Naive thymus-derived CD8-positive, alpha-beta T cell (primary cell): ENCODE measurements around the gene IGF2. TPM values are rescaled to one million over a fixed set of nuclear protein-coding genes. Genes with fewer than 3 reads are reported as not detected.
A peak's percentile ranks its signal among the peaks of the same experiment; 100 is the strongest.
"Not testable (repeated sequence)": the region's sequence is repeated elsewhere in the genome, so short reads cannot be mapped to it uniquely, and the experiment has no call there.

Experiments used
- ATAC-seq, 2 donors: fragments of 150-1000 bp; cut with Tn5 transposase in 1 of 2; sonication (Bioruptor Pico), chemical (Tn5 transposase) in 1 of 2; 1 replicate in 1 of 2; 2 replicates in 1 of 2; pipeline ENCODE4 v1.10.0; 2021; ENCODE audit warnings: mild to moderate bottlenecking in 2 of 2, moderate library complexity in 2 of 2
- POLR2A ChIA-PET: fragments of 350-600 bp; sonication (Branson Sonifier 250); formaldehyde crosslinking; loops from one replicate; lab custom pipeline; 2021; ENCODE audit warnings: antibody characterized with exemption; lab: Charles Lee
- DNase-seq, 10 donors: peaks; one replicate each; pipeline versions ENCODE4 v3.0.0 to v3.0.0-alpha.2; 2020 to 2022
- H3K27ac Mint-ChIP-seq, 10 donors: one replicate each; pipeline ENCODE4 v1.8.0; 2020 to 2022; ENCODE audit warnings: mild to moderate bottlenecking in 10 of 10, mixed read lengths in 10 of 10, moderate library complexity in 4 of 10, inconsistent platforms in 1 of 10
- H3K27me3 Mint-ChIP-seq, 5 donors: one replicate each; pipeline ENCODE4 v1.8.0; 2021 to 2022; ENCODE audit warnings: mixed read lengths in 5 of 5
- H3K36me3 Mint-ChIP-seq, 3 donors: one replicate each; pipeline ENCODE4 v1.8.0; 2020 to 2022; ENCODE audit warnings: mixed read lengths in 3 of 3, mild to moderate bottlenecking in 2 of 3, inconsistent platforms in 1 of 3
- H3K4me1 Mint-ChIP-seq, 4 donors: one replicate each; pipeline ENCODE4 v1.8.0; 2021 to 2022; ENCODE audit warnings: mixed read lengths in 4 of 4
- H3K4me3 Mint-ChIP-seq, 10 donors: one replicate each; pipeline ENCODE4 v1.8.0; 2020 to 2022; ENCODE audit warnings: mild to moderate bottlenecking in 10 of 10, mixed read lengths in 10 of 10, moderate library complexity in 6 of 10, inconsistent platforms in 1 of 10
- H3K9me3 Mint-ChIP-seq, 9 donors: one replicate each; pipeline ENCODE4 v1.8.0; 2020 to 2022; ENCODE audit warnings: mixed read lengths in 9 of 9, mild to moderate bottlenecking in 3 of 9, inconsistent platforms in 1 of 9, moderate library complexity in 1 of 9
- polyA plus RNA-seq, 3 donors: library from polyadenylated mRNA; unstranded; fragments of 300-500 nt; fragmentation: Illumina TruSeq; gene quantifications; one replicate each; pipeline ENCODE4 v1.2.3, GENCODE V29; 2021
- total RNA-seq, 8 experiments: library from RNA in 2 of 8; stranded (reverse) in 2 of 8; gene quantifications; one replicate each; pipeline ENCODE4 v1.2.3 and lab custom pipeline; 2021 to 2026

IGF2 gene
- total and polyA plus RNA-seq, 5 experiments from 2014 or later = not detected

DNA sequence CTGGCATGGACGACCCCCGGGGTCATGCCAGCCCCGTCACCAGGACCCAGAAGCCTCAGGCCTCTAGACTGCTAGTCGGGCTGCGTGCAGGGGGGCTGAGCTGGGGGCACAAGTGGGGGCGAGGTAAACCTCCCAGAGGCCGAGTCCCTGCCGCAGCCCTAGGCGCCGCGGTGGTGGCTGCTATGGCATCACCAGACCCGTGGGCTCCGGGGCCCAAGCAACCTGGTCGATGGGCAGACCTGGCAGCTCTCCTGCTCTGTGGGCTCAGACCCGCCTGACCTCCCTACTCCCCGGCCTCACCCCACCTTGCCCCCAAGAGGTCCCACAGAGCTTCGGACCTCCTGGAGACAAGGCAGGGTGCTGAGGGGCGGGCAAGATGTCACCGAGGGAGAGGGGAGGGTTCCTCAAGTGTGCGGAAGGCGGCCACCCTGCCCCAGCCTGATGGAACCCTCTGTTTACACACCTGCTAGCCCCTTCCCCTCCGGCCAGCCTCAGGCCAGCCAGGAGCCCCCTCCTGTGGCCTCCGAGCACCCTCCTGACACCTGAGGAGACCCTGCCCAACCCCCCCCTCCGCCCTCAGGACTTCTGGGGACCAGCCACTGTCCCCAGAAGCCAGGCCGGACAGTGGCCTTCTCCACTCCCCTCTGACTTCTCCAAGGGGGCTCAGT, 9.4 kb downstream of the IGF2 start:
- Mint-ChIP-seq H3K36me3 (no peaks in the 10 kb centered on the region), H3K9me3 (peaks cover 0 to 10% (median 0%) of the 10 kb centered on the region in 9 donors), H3K27me3 (peaks cover 10 to 66% (median 45%) of the 10 kb centered on the region in 5 donors), H3K4me3 (no peak overlapping the region), H3K4me1 (peaks cover 0 to 1% (median 0%) of the 10 kb centered on the region in 4 donors), H3K27ac (no peak overlapping the region)
- DNase-seq (peak in 1 of 10 donors; percentile 55), ATAC-seq (no peak)
- POLR2A ChIA-PET = no interaction called here

DNA sequence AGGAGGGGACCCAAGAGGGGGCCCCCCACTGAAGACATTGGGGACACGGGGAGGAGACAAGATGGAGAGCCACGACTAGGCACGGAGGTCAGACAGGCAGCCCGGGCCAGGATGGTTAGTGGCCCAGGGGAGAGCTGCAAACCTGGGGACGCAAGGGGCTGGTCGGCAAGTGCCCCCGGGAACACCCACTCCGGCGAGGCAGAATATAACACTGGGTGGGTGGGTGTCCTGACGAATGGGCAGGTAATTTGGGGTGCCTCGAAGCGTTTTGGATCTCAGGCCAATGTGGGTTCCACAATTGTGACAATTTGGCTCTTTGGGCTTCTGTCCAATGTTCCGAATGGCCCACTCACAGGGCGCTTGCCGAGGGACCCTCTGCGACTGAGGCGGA, 9.9 kb downstream of the IGF2 start:
- no peak overlapping the region for H3K27ac Mint-ChIP-seq
- H3K36me3 Mint-ChIP-seq = no peaks in the 10 kb centered on the region
- peaks cover 10 to 66% (median 44%) of the 10 kb centered on the region in 5 donors for H3K27me3 Mint-ChIP-seq
- ATAC-seq = no peak
- peaks cover 0 to 10% (median 0%) of the 10 kb centered on the region in 9 donors for H3K9me3 Mint-ChIP-seq
- POLR2A ChIA-PET = no interaction called here
- DNase-seq = peak in 1 of 10 donors; percentile 26
- H3K4me3 Mint-ChIP-seq = no peak overlapping the region
- peaks cover 0 to 1% (median 0%) of the 10 kb centered on the region in 4 donors for H3K4me1 Mint-ChIP-seq

DNA sequence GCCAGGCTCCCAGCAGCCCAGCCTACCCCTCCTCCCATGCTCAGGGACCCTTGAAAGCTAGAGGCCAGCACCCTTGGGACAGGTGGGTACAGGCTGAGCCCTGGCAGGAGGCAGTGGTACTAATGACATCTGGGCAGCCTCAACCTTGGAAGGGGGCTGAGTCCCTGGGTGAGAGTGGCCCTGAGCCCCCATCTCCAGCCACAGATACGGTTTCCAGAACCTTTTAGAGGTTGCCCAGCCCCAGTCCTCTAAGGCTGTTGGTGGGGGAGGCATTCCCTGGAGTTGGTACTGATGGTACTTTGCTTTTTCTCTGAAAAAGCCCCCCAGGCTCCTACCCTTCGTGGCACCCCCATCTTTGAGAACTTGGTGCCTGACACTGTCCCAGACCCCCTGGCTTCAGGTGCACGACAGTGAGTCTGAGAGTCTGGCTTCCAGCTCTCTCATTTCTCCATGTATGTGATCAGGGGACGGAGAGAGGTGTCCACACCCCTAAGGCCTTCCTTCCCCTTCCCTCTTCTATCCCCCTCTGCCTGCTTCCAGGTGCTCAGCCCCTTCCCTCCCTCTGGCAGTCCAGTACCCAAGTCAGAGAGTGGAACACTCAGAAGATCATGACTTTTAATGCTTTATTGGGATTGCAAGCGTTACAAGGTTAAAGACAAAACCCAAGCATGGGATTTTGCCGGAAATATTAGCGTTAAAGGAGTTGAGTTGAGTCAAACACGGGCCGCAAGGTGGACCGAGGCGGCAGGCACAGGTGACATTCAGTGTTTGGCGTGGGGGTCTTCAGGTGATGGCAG, 10.5 kb downstream of the IGF2 start:
- Mint-ChIP-seq H3K4me1 (peaks cover 0 to 1% (median 0%) of the 10 kb centered on the region in 4 donors), H3K27ac (no peak overlapping the region), H3K36me3 (no peaks in the 10 kb centered on the region), H3K4me3 (no peak overlapping the region), H3K27me3 (peaks cover 10 to 64% (median 46%) of the 10 kb centered on the region in 5 donors), H3K9me3 (peaks cover 0 to 10% (median 0%) of the 10 kb centered on the region in 9 donors)
- no peak for ATAC-seq
- peak in 1 of 10 donors; percentile 16 for DNase-seq
- POLR2A ChIA-PET = no interaction called here

DNA sequence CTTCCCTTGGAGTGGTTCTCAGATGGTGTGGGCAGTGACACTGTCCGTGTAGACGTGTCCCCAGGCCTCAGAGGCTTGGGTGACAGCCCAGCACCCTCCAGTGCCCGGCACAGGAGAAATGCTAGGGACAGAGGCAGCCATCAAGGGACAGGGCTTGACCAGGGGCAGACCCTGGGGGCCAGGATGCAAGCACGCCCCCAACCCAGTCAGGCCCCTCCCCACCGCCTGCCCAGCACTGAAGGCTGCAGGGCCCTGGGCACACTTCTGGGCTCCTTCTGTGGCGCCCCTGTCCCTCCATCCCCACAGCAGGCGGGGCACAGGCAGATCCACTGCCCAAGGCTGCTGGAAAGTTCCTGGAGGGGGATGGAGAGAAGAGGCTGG, 11.1 kb downstream of the IGF2 start:
- POLR2A ChIA-PET = no interaction called here
- no peaks in the 10 kb centered on the region for H3K36me3 Mint-ChIP-seq
- H3K4me3 Mint-ChIP-seq = no peak overlapping the region
- peaks cover 0 to 10% (median 0%) of the 10 kb centered on the region in 9 donors for H3K9me3 Mint-ChIP-seq
- peaks cover 0 to 1% (median 0%) of the 10 kb centered on the region in 4 donors for H3K4me1 Mint-ChIP-seq
- DNase-seq (peak in 1 of 10 donors; percentile 50), ATAC-seq (no peak)
- H3K27me3 Mint-ChIP-seq = peaks cover 13 to 64% (median 44%) of the 10 kb centered on the region in 5 donors
- no peak overlapping the region for H3K27ac Mint-ChIP-seq

DNA sequence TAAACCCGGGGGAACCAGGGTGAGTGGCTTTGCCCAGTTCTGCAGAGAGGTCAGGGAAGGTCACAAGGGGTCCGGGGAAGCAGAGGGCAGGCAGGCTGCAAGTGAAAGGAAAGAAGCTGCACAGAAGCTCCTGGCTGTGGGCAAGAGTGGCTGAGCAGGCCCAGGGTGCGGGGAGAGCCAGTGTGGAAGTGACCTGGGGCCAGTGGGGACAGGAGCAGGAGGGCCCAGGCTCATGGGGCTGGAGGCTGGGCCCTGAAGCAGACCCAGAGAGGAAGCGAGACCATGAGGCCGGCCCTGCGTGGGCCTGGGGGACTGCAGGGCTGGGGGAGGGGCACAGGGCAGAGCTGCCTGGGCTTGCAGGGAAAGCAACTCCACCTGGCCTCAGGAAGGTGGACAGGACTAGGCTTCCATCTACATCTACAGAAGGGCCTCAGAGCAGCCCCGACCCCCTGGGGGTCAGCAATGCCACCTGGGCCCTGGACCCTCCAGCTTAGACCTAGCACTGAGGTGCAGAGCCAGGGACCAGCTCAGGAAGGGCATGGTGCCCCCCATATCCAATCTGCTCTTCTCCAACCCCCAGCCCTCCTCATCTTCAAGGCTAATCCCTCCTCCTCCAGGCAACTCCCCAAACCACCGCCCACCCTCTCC, 11.6 kb downstream of the IGF2 start:
- DNase-seq (peak in 1 of 10 donors; percentile 28), ATAC-seq (no peak)
- no peaks in the 10 kb centered on the region for H3K36me3 Mint-ChIP-seq
- POLR2A ChIA-PET = no interaction called here
- H3K4me1 Mint-ChIP-seq = peaks cover 0 to under 1% (median 0%) of the 10 kb centered on the region in 4 donors
- no peak overlapping the region for H3K27ac Mint-ChIP-seq
- H3K4me3 Mint-ChIP-seq = no peak overlapping the region
- peaks cover 13 to 60% (median 39%) of the 10 kb centered on the region in 5 donors for H3K27me3 Mint-ChIP-seq
- peaks cover 0 to 10% (median 0%) of the 10 kb centered on the region in 9 donors for H3K9me3 Mint-ChIP-seq

DNA sequence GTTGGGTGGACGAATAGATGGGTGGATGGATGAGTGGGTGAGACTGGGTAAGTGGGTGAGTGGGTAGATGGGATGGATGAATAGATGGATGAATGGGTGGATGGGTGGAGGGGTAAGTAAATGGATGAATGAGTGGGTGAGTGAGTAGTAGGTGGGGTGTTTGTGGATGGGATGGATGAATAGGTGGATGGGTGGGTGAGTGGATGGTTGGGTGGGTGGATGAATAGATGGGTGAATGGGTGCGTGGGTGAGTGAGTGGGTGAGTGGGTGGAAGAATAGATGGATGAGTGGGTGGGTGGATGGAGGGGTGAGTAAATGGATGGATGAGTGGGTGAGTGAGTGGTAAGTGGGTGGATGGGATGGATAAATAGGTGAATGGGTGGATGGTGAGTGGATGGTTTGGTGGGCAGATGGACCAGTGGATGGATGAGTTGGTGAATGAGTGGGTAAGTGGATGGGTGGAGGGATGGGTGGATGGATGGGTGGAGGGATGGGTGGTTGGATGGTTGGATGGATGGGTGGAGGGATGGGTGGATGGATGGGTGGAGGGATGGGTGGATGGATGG, 12.6 kb downstream of the IGF2 start:
- H3K4me3 Mint-ChIP-seq = no peak overlapping the region
- peaks cover 9 to 52% (median 36%) of the 10 kb centered on the region in 5 donors for H3K27me3 Mint-ChIP-seq
- H3K4me1 Mint-ChIP-seq = no peaks in the 10 kb centered on the region
- POLR2A ChIA-PET = no interaction called here
- peaks cover 0 to 10% (median 0%) of the 10 kb centered on the region in 9 donors for H3K9me3 Mint-ChIP-seq
- H3K36me3 Mint-ChIP-seq = no peaks in the 10 kb centered on the region
- H3K27ac Mint-ChIP-seq = no peak overlapping the region
- DNase-seq (peak in 1 of 10 donors; percentile 41), ATAC-seq (no peak)

DNA sequence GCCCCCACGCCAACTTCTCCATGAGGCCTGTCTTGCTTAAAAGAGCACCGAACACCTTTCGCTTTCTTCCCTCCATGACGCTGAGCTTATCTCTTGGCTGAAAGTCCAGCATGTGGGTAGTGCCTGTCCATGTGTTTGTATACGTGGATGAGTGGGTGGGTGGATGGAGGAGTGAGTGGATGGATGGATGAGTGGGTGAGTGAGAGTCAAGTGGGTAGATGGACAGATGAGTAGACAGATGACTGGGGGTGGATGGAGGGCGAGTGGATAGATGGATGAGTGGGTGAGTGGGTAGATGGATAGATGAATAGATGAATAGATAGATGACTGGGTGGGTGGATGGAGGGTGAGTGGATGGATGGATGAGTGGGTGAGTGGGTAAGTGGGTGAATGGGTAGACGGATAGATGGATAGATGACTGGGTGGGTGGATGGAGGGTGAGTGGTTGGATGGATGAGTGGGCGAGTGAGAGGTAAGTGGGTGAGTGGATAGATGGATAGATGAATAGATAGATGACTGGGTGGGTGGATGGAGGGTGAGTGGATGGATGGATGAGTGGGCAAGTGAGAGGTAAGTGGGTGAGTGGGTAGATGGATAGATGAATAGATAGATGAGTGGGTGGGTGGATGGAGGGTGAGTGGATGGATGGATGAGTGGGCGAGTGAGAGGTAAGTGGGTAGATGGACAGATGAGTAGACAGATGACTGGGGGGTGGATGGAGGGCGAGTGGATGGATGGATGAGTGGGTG, 14.3 kb downstream of the IGF2 start:
- H3K4me3 Mint-ChIP-seq, H3K27ac Mint-ChIP-seq, DNase-seq, H3K36me3 Mint-ChIP-seq, POLR2A ChIA-PET, H3K4me1 Mint-ChIP-seq, ATAC-seq, H3K9me3 Mint-ChIP-seq: not testable (repeated sequence)
- peaks cover 9 to 53% (median 35%) of the 10 kb centered on the region in 5 donors for H3K27me3 Mint-ChIP-seq

DNA sequence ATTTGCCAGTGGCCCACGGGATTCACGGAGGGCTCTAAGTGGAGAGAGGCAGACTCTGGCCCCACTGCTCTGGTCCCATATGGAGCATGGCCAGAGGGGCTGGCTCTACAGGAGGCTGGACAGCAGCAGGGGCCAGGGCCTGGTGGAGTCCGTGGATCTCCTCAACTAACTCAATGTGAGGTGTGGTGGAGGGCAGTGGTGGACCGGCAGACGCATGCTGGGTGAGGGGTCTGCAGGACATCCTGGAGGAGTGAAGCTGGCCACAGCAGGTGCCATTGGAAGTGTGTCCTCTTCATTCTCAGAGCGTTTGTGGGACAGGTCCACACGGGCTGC, 15.6 kb downstream of the IGF2 start:
- Mint-ChIP-seq H3K27ac (no peak overlapping the region), H3K9me3 (peaks cover 0 to 10% (median 0%) of the 10 kb centered on the region in 9 donors), H3K4me3 (no peak overlapping the region), H3K36me3 (peaks cover 0 to 2% (median 0%) of the 10 kb centered on the region in 3 donors), H3K27me3 (peaks cover 10 to 49% (median 33%) of the 10 kb centered on the region in 5 donors), H3K4me1 (no peaks in the 10 kb centered on the region)
- POLR2A ChIA-PET = no interaction called here
- ATAC-seq (no peak), DNase-seq (peak in 1 of 10 donors; percentile 50)

DNA sequence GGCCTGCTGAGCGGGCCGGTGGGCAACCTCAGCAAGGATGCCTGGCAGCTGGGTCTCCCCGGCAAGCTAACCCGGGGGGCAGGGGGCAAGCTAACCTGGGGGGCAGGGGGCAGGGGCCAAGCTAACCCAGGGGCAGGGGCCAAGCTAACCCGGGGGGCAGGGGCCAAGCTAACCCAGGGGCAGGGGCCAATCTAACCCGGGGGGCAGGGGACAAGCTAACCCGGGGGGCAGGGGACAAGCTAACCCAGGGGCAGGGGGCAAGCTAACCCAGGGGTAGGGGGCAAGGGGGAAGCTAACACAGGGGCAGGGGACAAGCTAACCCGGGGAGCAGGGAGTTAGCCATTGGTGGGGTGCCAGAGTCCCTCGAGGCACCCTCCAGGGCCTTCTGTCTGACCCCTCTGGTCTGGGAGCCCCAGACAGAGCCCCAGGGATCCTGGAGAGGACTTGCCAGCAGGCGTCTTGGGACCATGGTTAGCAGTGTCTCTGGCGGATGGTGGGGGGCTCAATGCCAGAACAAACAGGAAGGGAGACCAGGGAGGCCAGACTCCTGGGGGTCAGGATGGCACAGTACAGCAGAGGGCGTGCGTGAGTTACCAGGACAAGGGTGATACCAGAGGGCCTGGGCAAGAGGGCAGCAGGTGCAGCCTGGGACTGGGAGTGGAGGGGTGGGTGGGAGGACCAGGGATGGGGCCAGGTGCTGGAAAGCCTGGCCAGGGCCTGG, 16.1 kb downstream of the IGF2 start:
- Mint-ChIP-seq H3K4me1 (no peaks in the 10 kb centered on the region), H3K27me3 (peaks cover 10 to 49% (median 33%) of the 10 kb centered on the region in 5 donors), H3K36me3 (peaks cover 0 to 2% (median 0%) of the 10 kb centered on the region in 3 donors), H3K4me3 (no peak overlapping the region), H3K27ac (no peak overlapping the region), H3K9me3 (peaks cover 0 to 10% (median 0%) of the 10 kb centered on the region in 9 donors)
- ATAC-seq = no peak
- peak in 1 of 10 donors; percentile 47 for DNase-seq
- POLR2A ChIA-PET = no interaction called here

DNA sequence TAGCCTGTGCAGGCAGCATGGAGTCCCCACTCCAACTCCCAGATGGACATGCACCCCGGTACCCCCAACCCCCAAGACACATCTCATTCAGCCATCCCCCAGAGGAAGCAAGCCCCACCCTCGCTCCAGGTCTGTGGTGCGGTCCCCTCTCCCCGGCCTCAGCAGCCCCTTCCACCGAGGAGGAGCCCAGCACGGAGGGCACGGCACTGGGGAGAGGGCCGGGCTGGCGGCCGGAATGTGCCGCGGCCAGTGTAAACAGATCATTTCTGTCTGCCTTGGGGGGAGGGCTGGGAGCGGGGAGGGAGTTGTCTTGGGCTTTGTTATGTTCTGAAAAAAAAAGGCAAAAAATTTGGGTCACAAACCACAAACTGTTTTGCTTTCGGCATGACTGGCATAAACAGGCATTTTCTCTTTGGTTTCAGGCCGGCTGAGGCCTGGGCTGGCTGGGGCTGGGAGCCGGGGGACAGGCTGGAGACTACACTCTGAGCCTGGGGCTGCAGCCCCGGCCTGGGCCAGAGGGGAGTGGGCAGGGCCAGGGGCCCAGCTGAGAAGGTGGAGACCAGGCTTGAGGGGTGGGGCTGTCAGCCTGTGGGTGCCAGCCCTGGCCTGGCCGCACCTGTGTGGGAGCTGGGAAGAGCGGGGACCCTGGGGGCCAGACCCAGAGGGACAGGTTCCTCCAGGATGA, 16.8 kb downstream of the IGF2 start:
- H3K4me1 Mint-ChIP-seq = no peaks in the 10 kb centered on the region
- peaks cover 0 to 10% (median 0%) of the 10 kb centered on the region in 9 donors for H3K9me3 Mint-ChIP-seq
- peaks cover 0 to 2% (median 0%) of the 10 kb centered on the region in 3 donors for H3K36me3 Mint-ChIP-seq
- no peak overlapping the region for H3K4me3 Mint-ChIP-seq
- H3K27ac Mint-ChIP-seq = peak overlapping the region in 1 of 10 donors; percentile 34
- POLR2A ChIA-PET = no interaction called here
- H3K27me3 Mint-ChIP-seq = peaks cover 10 to 46% (median 31%) of the 10 kb centered on the region in 5 donors
- ATAC-seq (no peak), DNase-seq (peak in 1 of 10 donors; percentile 31)
